NT2/D1 (cell line): ENCODE data around the gene GLB1L.

Source experiments
- DNase-seq: peaks from one replicate; pipeline ENCODE4 v3.0.0-alpha.2; 2011; ENCODE audit warnings: low read depth, low spot score
- H3K27me3 ChIP-seq: 2 replicates; pipeline ENCODE4 v1.6.0; 2011; ENCODE audit warnings: mild to moderate bottlenecking; ENCODE audit not compliant: insufficient read length, insufficient read depth
- H3K36me3 ChIP-seq: 2 replicates; pipeline ENCODE4 v1.6.1; 2011; ENCODE audit warnings: mild to moderate bottlenecking, low read length, mixed read lengths; ENCODE audit not compliant: insufficient read depth, insufficient read length
- H3K4me1 ChIP-seq: 2 replicates; pipeline ENCODE4 v1.5.1; 2011; ENCODE audit not compliant: insufficient read depth, insufficient read length
- H3K4me3 ChIP-seq: 2 replicates; pipeline ENCODE4 v1.5.1; 2011; ENCODE audit warnings: low read depth; ENCODE audit not compliant: insufficient read length
- H3K9ac ChIP-seq: 2 replicates; pipeline ENCODE4 v1.6.0; 2011; ENCODE audit warnings: low read depth; ENCODE audit not compliant: insufficient read length
- H3K9me3 ChIP-seq: 2 replicates; pipeline ENCODE4 v1.5.1; 2011; ENCODE audit warnings: mild to moderate bottlenecking, low read length; ENCODE audit not compliant: insufficient read depth
- SUZ12 ChIP-seq: IDR thresholded peaks from 2 replicates; pipeline ENCODE4 v1.6.1; 2011; ENCODE audit not compliant: insufficient read length, insufficient read depth; ENCODE audit errors: extremely low read depth
- YY1 ChIP-seq: IDR thresholded peaks from 2 replicates; pipeline ENCODE4 v1.6.1; 2011; ENCODE audit not compliant: insufficient read length, insufficient read depth
- ZNF274 ChIP-seq: IDR thresholded peaks from 2 replicates; pipeline ENCODE4 v1.6.1; 2011; ENCODE audit warnings: mild to moderate bottlenecking, low read depth, low read length

Gene GLB1L

GRCh38 chr2:219228041-219228910 lies 17.0 kb downstream of the GLB1L start:
- peak overlapping the region; percentile 81 for H3K4me3 ChIP-seq
- no peak for TF ChIP-seq SUZ12
- no peak for TF ChIP-seq ZNF274
- TF ChIP-seq YY1, result no peak
- H3K27me3 ChIP-seq, result no peaks in the 10 kb centered on the region
- no peaks in the 10 kb centered on the region for H3K9me3 ChIP-seq
- peak overlapping the region; percentile 97 for H3K9ac ChIP-seq
- peaks cover 7% of the 10 kb centered on the region for H3K4me1 ChIP-seq
- H3K36me3 ChIP-seq, result peaks cover 62% of the 10 kb centered on the region
- no peak for DNase-seq

GRCh38 chr2:219225350-219225749 lies 19.9 kb downstream of the GLB1L start:
- peaks cover 70% of the 10 kb centered on the region for H3K36me3 ChIP-seq
- no peaks in the 10 kb centered on the region for H3K27me3 ChIP-seq
- no peak for TF ChIP-seq YY1
- no peak for TF ChIP-seq ZNF274
- TF ChIP-seq SUZ12, result no peak
- DNase-seq, result no peak
- no peak overlapping the region for H3K9ac ChIP-seq
- H3K4me1 ChIP-seq, result peaks cover 7% of the 10 kb centered on the region
- H3K9me3 ChIP-seq, result no peaks in the 10 kb centered on the region
- no peak overlapping the region for H3K4me3 ChIP-seq

GRCh38 chr2:219223831-219224610 lies 21.2 kb downstream of the GLB1L start:
- H3K4me3 ChIP-seq, result no peak overlapping the region
- TF ChIP-seq SUZ12, result no peak
- TF ChIP-seq YY1, result no peak
- no peak for TF ChIP-seq ZNF274
- H3K9me3 ChIP-seq, result no peaks in the 10 kb centered on the region
- no peak overlapping the region for H3K9ac ChIP-seq
- DNase-seq, result no peak
- H3K36me3 ChIP-seq, result peaks cover 82% of the 10 kb centered on the region
- no peaks in the 10 kb centered on the region for H3K27me3 ChIP-seq
- H3K4me1 ChIP-seq, result peaks cover 9% of the 10 kb centered on the region

- no peak for DNase-seq
- no peak for TF ChIP-seq SUZ12
- no peak for TF ChIP-seq YY1
- no peak for TF ChIP-seq ZNF274
- H3K36me3 ChIP-seq, result peaks cover 78% of the 10 kb centered on the region
Observed at GRCh38 chr2:219221957-219222518, 23.2 kb downstream of the GLB1L start.

GRCh38 chr2:219220652-219221402 lies 24.4 kb downstream of the GLB1L start:
- no peak overlapping the region for H3K4me3 ChIP-seq
- H3K9ac ChIP-seq, result no peak overlapping the region
- no peak for TF ChIP-seq YY1
- TF ChIP-seq SUZ12, result no peak
- TF ChIP-seq ZNF274, result no peak
- peaks cover 78% of the 10 kb centered on the region for H3K36me3 ChIP-seq
- no peak for DNase-seq
- peaks cover 10% of the 10 kb centered on the region for H3K4me1 ChIP-seq
- H3K9me3 ChIP-seq, result no peaks in the 10 kb centered on the region
- H3K27me3 ChIP-seq, result no peaks in the 10 kb centered on the region

More at GRCh38 chr2:219221957-219222518, 23.2 kb downstream of the GLB1L start:
- Histone ChIP-seq H3K9ac (no peak overlapping the region), H3K27me3 (no peaks in the 10 kb centered on the region), H3K4me3 (no peak overlapping the region), H3K9me3 (no peaks in the 10 kb centered on the region), H3K4me1 (peaks cover 2% of the 10 kb centered on the region)

GRCh38 chr2:219219784-219220532 lies 25.3 kb downstream of the GLB1L start:
- Histone ChIP-seq H3K4me1 (peaks cover 10% of the 10 kb centered on the region), H3K36me3 (peaks cover 78% of the 10 kb centered on the region), H3K27me3 (no peaks in the 10 kb centered on the region), H3K4me3 (no peak overlapping the region), H3K9ac (no peak overlapping the region), H3K9me3 (no peaks in the 10 kb centered on the region)
- DNase-seq, result no peak
- TF ChIP-seq SUZ12, result no peak
- no peak for TF ChIP-seq ZNF274
- TF ChIP-seq YY1, result no peak
